SK-N-SH (cell line): Measurements from ENCODE around the gene DHRS1. TPM values are rescaled to one million over a fixed set of nuclear protein-coding genes. Genes with fewer than 3 reads are reported as not detected.

Experiments used
- CTCF ChIA-PET: fragments of 300-600, 350-600 bp; formaldehyde crosslinking; extraction: SDS; loops from one replicate; lab custom pipeline; 2021; lab: Yijun Ruan, JAX
- POLR2A ChIA-PET: fragments of 350-600 bp; sonication (Branson Sonifier 250); formaldehyde crosslinking; extraction: SDS; loops from one replicate; lab custom pipeline; 2020; ENCODE audit warnings: antibody characterized with exemption, inconsistent platforms; lab: Yijun Ruan, JAX
- DNase-seq: peaks from one replicate; pipeline ENCODE4 v3.0.0; 2012
- H2AFZ ChIP-seq: fragments of 200-600 bp; sonication (generic); 2 replicates; pipeline ENCODE4 v1.8.1; 2016; ENCODE audit warnings: antibody characterized with exemption, mild to moderate bottlenecking, low read depth
- H3F3A ChIP-seq: fragments of 200-600 bp; sonication (generic); replicated peaks from 2 replicates; pipeline ENCODE3; 2016; ENCODE audit warnings: antibody characterized with exemption, mild to moderate bottlenecking; ENCODE audit not compliant: insufficient read depth
- H3K27ac ChIP-seq, 2 experiments: fragments of 200-500 bp in 1 of 2; fragments of 200-600 bp in 1 of 2; sonication (Bioruptor generic) in 1 of 2; sonication (generic), shearing (Covaris generic) in 1 of 2; 2 replicates each; pipeline versions ENCODE4 v1.5.1 to v1.6.1; 2014 to 2016; ENCODE audit warnings: low read depth in 2 of 2, inconsistent platforms in 1 of 2, low read length in 1 of 2, mild to moderate bottlenecking in 1 of 2, mixed read lengths in 1 of 2
- H3K27me3 ChIP-seq: fragments of 200-600 bp; sonication (generic), shearing (Covaris generic); 2 replicates; pipeline ENCODE4 v1.6.1; 2016; ENCODE audit warnings: mixed run types; ENCODE audit not compliant: insufficient read depth
- H3K36me3 ChIP-seq, 2 experiments: fragments of 200-500 bp in 1 of 2; fragments of 200-600 bp in 1 of 2; sonication (Bioruptor generic) in 1 of 2; sonication (generic) in 1 of 2; replicated peaks in 1 of 2; 2 replicates each; pipeline versions ENCODE3 to v1.5.1; 2014 to 2016; ENCODE audit warnings: low read length in 1 of 2, mild to moderate bottlenecking in 1 of 2; ENCODE audit not compliant: insufficient read depth in 2 of 2, control insufficient read depth in 1 of 2
- H3K4me1 ChIP-seq, 2 experiments: fragments of 200-500 bp in 1 of 2; fragments of 200-600 bp in 1 of 2; sonication (Bioruptor generic) in 1 of 2; sonication (generic), shearing (Covaris generic) in 1 of 2; 2 replicates each; pipeline versions ENCODE4 v1.5.1 to v1.6.1; 2014 to 2016; ENCODE audit warnings: low read depth in 1 of 2, low read length in 1 of 2, mixed run types in 1 of 2; ENCODE audit not compliant: insufficient read depth in 2 of 2, control insufficient read depth in 1 of 2
- H3K4me2 ChIP-seq: fragments of 200-600 bp; sonication (generic), shearing (Covaris generic); 2 replicates; pipeline ENCODE4 v1.6.1; 2017; ENCODE audit warnings: mixed run types
- H3K4me3 ChIP-seq, 2 experiments: fragments of 200-500 bp in 1 of 2; fragments of 200-600 bp in 1 of 2; sonication (Bioruptor generic) in 1 of 2; sonication (generic), shearing (Covaris generic) in 1 of 2; 2 replicates each; pipeline versions ENCODE4 v1.5.1 to v1.8.1; 2014 to 2016; ENCODE audit warnings: low read depth in 2 of 2, inconsistent platforms in 1 of 2, low read length in 1 of 2, mild to moderate bottlenecking in 1 of 2, mixed read lengths in 1 of 2, moderate library complexity in 1 of 2
- H3K79me2 ChIP-seq: fragments of 200-600 bp; sonication (generic); 2 replicates; pipeline ENCODE4 v1.8.1; 2017; ENCODE audit warnings: mild to moderate bottlenecking; ENCODE audit not compliant: insufficient read depth
- H3K9ac ChIP-seq: fragments of 200-600 bp; sonication (generic); 2 replicates; pipeline ENCODE4 v1.6.1; 2017; ENCODE audit warnings: mixed run types
- H3K9me2 ChIP-seq: fragments of 200-600 bp; sonication (generic); 2 replicates; pipeline ENCODE4 v1.6.1; 2017; ENCODE audit warnings: mixed run types
- H3K9me3 ChIP-seq: fragments of 200-600 bp; sonication (generic); 2 replicates; pipeline ENCODE4 v1.6.1; 2017; ENCODE audit warnings: mixed run types, mild to moderate bottlenecking, moderate library complexity
- H4K20me1 ChIP-seq: fragments of 200-600 bp; sonication (generic); 2 replicates; pipeline ENCODE4 v1.6.1; 2017; ENCODE audit warnings: mild to moderate bottlenecking, mixed run types; ENCODE audit not compliant: insufficient read depth
- CTCF ChIP-seq: fragments of 200-600 bp; sonication (generic); IDR thresholded peaks from 2 replicates; pipeline ENCODE4 v1.6.1; 2017; ENCODE audit warnings: antibody characterized with exemption, mild to moderate bottlenecking, moderate library complexity
- EP300 ChIP-seq, 2 experiments: IDR thresholded peaks; 2 replicates each; pipeline versions ENCODE4 v1.4.0 to v1.6.1; 2012; ENCODE audit warnings: borderline replicate concordance in 1 of 2, low read depth in 1 of 2, low read length in 1 of 2
- FOXM1 ChIP-seq: IDR thresholded peaks from 2 replicates; pipeline ENCODE4 v1.4.0; 2012; ENCODE audit warnings: low read depth, mild to moderate bottlenecking
- GABPA ChIP-seq: IDR thresholded peaks from 2 replicates; pipeline ENCODE4 v1.4.0; 2012; ENCODE audit warnings: low read depth, mild to moderate bottlenecking
- GATA2 ChIP-seq: sonication (generic); formaldehyde crosslinking; IDR thresholded peaks from 2 replicates; pipeline ENCODE4 v1.5.0; 2020; ENCODE audit warnings: mild to moderate bottlenecking, missing genetic modification reagents
- MEF2A ChIP-seq: IDR thresholded peaks from 2 replicates; pipeline ENCODE4 v1.4.0; 2012; ENCODE audit warnings: low read depth, borderline replicate concordance
- PBX3 ChIP-seq: IDR thresholded peaks from 2 replicates; pipeline ENCODE4; 2012
- REST ChIP-seq: IDR thresholded peaks from 2 replicates; pipeline ENCODE4 v1.6.1; 2012; ENCODE audit warnings: mild to moderate bottlenecking, low read depth, low read length, moderate library complexity
- RFX5 ChIP-seq: IDR thresholded peaks from 2 replicates; pipeline ENCODE4 v1.6.1; 2012; ENCODE audit warnings: mild to moderate bottlenecking, improper control_type of control experiment, low read length
- RXRA ChIP-seq: IDR thresholded peaks from 2 replicates; pipeline ENCODE4 v1.4.0; 2012; ENCODE audit warnings: low read depth, mild to moderate bottlenecking, borderline replicate concordance
- SIN3A ChIP-seq: IDR thresholded peaks from 2 replicates; pipeline ENCODE4 v1.6.1; 2012; ENCODE audit warnings: low read depth, mild to moderate bottlenecking, low read length, moderate library complexity, borderline replicate concordance
- SMC3 ChIP-seq: IDR thresholded peaks from 2 replicates; pipeline ENCODE4 v1.6.1; 2012; ENCODE audit warnings: low read depth, low read length, improper control_type of control experiment
- TAF1 ChIP-seq: IDR thresholded peaks from 2 replicates; pipeline ENCODE4 v1.6.1; 2012; ENCODE audit warnings: low read depth, mild to moderate bottlenecking, low read length, moderate library complexity, borderline replicate concordance
- TCF12 ChIP-seq: IDR thresholded peaks from 2 replicates; pipeline ENCODE4 v1.4.0; 2012
- USF1 ChIP-seq: IDR thresholded peaks from 2 replicates; pipeline ENCODE4 v1.4.0; 2012; ENCODE audit warnings: low read depth, borderline replicate concordance
- USF2 ChIP-seq: fragments of 150-350 bp; IDR thresholded peaks from 2 replicates; pipeline ENCODE4 v1.6.1; 2017; ENCODE audit warnings: antibody characterized with exemption, low read length, low read depth, borderline replicate concordance
- YY1 ChIP-seq: IDR thresholded peaks from 2 replicates; pipeline ENCODE4 v1.4.0; 2012; ENCODE audit warnings: low read depth, mild to moderate bottlenecking
- ZBTB33 ChIP-seq: IDR thresholded peaks from 2 replicates; pipeline ENCODE4 v1.4.0; 2012; ENCODE audit warnings: low read depth, borderline replicate concordance
- WGBS: methylation state at CpG from one replicate; pipeline ENCODE4 v1.1.6; 2017; ENCODE audit warnings: low lambda C conversion rate; 5-methylcytosine and 5-hydroxymethylcytosine counted together
- polyA plus RNA-seq, 3 experiments: library from polyadenylated mRNA; depleted of rRNA; stranded (reverse); fragments of >200 nt; gene quantifications; 2 replicates each; pipeline ENCODE4 v1.2.3, GENCODE V29; 2012

The DHRS1 gene
- polyA plus RNA-seq, 1 of the 3 experiments (the other 2 are of a cell fraction): 65.4 TPM

- peaks cover 73% of the 10 kb centered on the region for H3K27me3 ChIP-seq
- CTCF ChIA-PET: interaction anchor here (1.0 to 12.7 kb wide), 6 partner anchors 8 to 94 kb away, joined by 3 to 445 read pairs (median 7); partner anchors contain the start of genes ADCY4, CBLN3, KHNYN and SDR39U1
Measured at GRCh38 chr14:24342889-24343288, 43.3 kb upstream of the DHRS1 start.

More at GRCh38 chr14:24342889-24343288, 43.3 kb upstream of the DHRS1 start:
- H3F3A ChIP-seq: no peaks in the 10 kb centered on the region
- no peaks in the 10 kb centered on the region for H4K20me1 ChIP-seq
- H3K4me3 ChIP-seq: no peak overlapping the region
- no peak overlapping the region for H3K4me2 ChIP-seq
- H3K4me1 ChIP-seq: no peaks in the 10 kb centered on the region
- DNase-seq: no peak
- H3K27ac ChIP-seq: no peak overlapping the region
- no peak overlapping the region for H2AFZ ChIP-seq
- H3K9ac ChIP-seq: no peak overlapping the region
- no peaks in the 10 kb centered on the region for H3K79me2 ChIP-seq
- H3K9me3 ChIP-seq: no peaks in the 10 kb centered on the region
- no peaks in the 10 kb centered on the region for H3K36me3 ChIP-seq
- POLR2A ChIA-PET: no interaction called here
- no peaks in the 10 kb centered on the region for H3K9me2 ChIP-seq
- TF ChIP-seq TAF1: no peak
- TF ChIP-seq PBX3: no peak
- no peak for TF ChIP-seq EP300 (IDR thresholded peaks at IDR 0.05; ENCODE audit: borderline replicate concordance in 1 of 2, low read depth in 1 of 2, low read length in 1 of 2)
- no peak for TF ChIP-seq USF2
- no peak for TF ChIP-seq SIN3A
- no peak for TF ChIP-seq ZBTB33
- TF ChIP-seq MEF2A: no peak
- TF ChIP-seq USF1: no peak
- TF ChIP-seq RFX5: no peak
- no peak for TF ChIP-seq TCF12
- TF ChIP-seq CTCF: no peak
- no peak for TF ChIP-seq REST
- no peak for TF ChIP-seq FOXM1
- no peak for TF ChIP-seq SMC3
- TF ChIP-seq RXRA: no peak
- TF ChIP-seq GABPA: no peak
- no peak for TF ChIP-seq GATA2
- TF ChIP-seq YY1: no peak
- 72% methylated on average over 4 of the region's 4 CpGs for WGBS
